Measurements from ENCODE around the gene ZNF778. TPM values are rescaled to one million over a fixed set of nuclear protein-coding genes. Genes with fewer than 3 reads are reported as not detected.

Gene ZNF778
- total RNA-seq, 1 experiment from 2014 or later, result 16.4 TPM

- Histone ChIP-seq H3K23ac (ENCODE audit: insufficient read length, low read depth, low read length) (no peak overlapping the region), H3K56ac (ENCODE audit: insufficient read length, low read depth, low read length) (no peak overlapping the region), H2AK5ac (ENCODE audit: insufficient read length, low read length) (no peak overlapping the region), H2BK120ac (ENCODE audit: low read depth, low read length, poor library complexity, severe bottlenecking) (no peak overlapping the region), H2BK15ac (ENCODE audit: low read depth, low read length) (no peak overlapping the region), H3K18ac (ENCODE audit: insufficient read length, low read depth, low read length) (no peak overlapping the region), H4K20me1 (ENCODE audit: control insufficient read depth, insufficient read depth, insufficient read length) (no peaks in the 10 kb centered on the region), H3K9me3 (ENCODE audit: control insufficient read depth, low read depth, low read length) (no peaks in the 10 kb centered on the region), H3K4me1 (ENCODE audit: insufficient read depth, low read length) (no peaks in the 10 kb centered on the region), H3K4ac (ENCODE audit: low read depth, low read length) (no peak overlapping the region), H2BK12ac (ENCODE audit: insufficient read length, low read depth, low read length) (no peak overlapping the region), H3K27me3 (ENCODE audit: insufficient read depth, low read length) (no peaks in the 10 kb centered on the region), H3K4me2 (ENCODE audit: insufficient read depth, insufficient read length, low read length) (no peak overlapping the region), H4K8ac (replicated peaks; ENCODE audit: insufficient read length, low read depth, low read length) (no peak overlapping the region), H2BK20ac (ENCODE audit: low read depth, low read length, poor library complexity, severe bottlenecking) (no peak overlapping the region), H4K91ac (ENCODE audit: insufficient read length, low read depth, low read length) (no peak overlapping the region), H3K9ac (ENCODE audit: extremely low read depth, insufficient read length, low read length) (no peak overlapping the region), H3K79me2 (ENCODE audit: insufficient read depth, low read length) (no peaks in the 10 kb centered on the region), H2BK5ac (ENCODE audit: insufficient read length, low read length) (no peak overlapping the region), H3K79me1 (ENCODE audit: insufficient read depth, low read depth, low read length, poor library complexity, severe bottlenecking) (no peaks in the 10 kb centered on the region), H3K23me2 (ENCODE audit: insufficient read length, low read depth, low read length, poor library complexity, severe bottlenecking) (peaks cover 3% of the 10 kb centered on the region), H4K5ac (ENCODE audit: insufficient read length, low read depth, low read length) (no peak overlapping the region), H2AFZ (ENCODE audit: low read length) (no peak overlapping the region), H3T11ph (ENCODE audit: low read length) (no peak overlapping the region), H3K27ac (ENCODE audit: insufficient read length, low read depth, low read length) (no peak overlapping the region), H3K14ac (ENCODE audit: insufficient read depth, low read length) (no peak overlapping the region)
- no CpG with 5 or more reads among the region's 5 CpGs for WGBS (ENCODE audit: extremely low coverage, insufficient read length, low lambda C conversion rate)
- Mint-ChIP-seq H3K4me1 (peaks cover 7 to 12% of the 10 kb centered on the region in 2 experiments), H3K27ac (no peak overlapping the region), H3K36me3 (ENCODE audit: insufficient read depth in 1 of 3, low read depth in 3 of 3) (peaks cover 13 to 26% (median 21%) of the 10 kb centered on the region in 3 experiments; a peak in 6 of 7 replicates), H3K9me3 (no peaks in the 10 kb centered on the region), H3K27me3 (ENCODE audit: low read depth) (peaks cover 2% of the 10 kb centered on the region; the same call in 1 of the 2 replicates), H3K4me3 (peak overlapping the region; percentile 39 to 85; a peak in 4 of 5 replicates)
- DNase-seq, result no peak
- TF ChIP-seq CTCF (conservative IDR thresholded peaks at IDR 0.05), result no peak
These were observed 1.9 kb downstream of the ZNF778 start for GRCh38 chr16:89219365-89219764.
